Measurements from ENCODE around the gene TSEN15. TPM values are rescaled to one million over a fixed set of nuclear protein-coding genes. Genes with fewer than 3 reads are reported as not detected.

The TSEN15 gene
- total and polyA plus RNA-seq, 9 of the 15 experiments (the other 6 are each of a cell fraction or from before 2014, with no cell fraction given) = 25.6 to 121 (median 91.3) TPM

GRCh38 chr1:184036517-184036949 is 15.0 kb upstream of the TSEN15 start (continued):
- TF ChIP-seq ZSCAN32 (CRISPR knock-in tag; IDR thresholded peaks at IDR 0.05) (no peak; the same call in 1 of the 2 replicates), DNMT1 (IDR thresholded peaks at IDR 0.05) (no peak), HMG20B (CRISPR knock-in tag; IDR thresholded peaks at IDR 0.05) (no peak), ZNF263 (CRISPR knock-in tag; IDR thresholded peaks at IDR 0.05; ENCODE audit: borderline replicate concordance) (no peak), FUS (optimal IDR thresholded peaks at IDR 0.05; ENCODE audit: low read depth, low read length) (no peak), EGR1 (conservative IDR thresholded peaks at IDR 0.05) (no peak; the same call in none of the 2 replicates), RFX1 (IDR thresholded peaks at IDR 0.05) (no peak), CREB1 (IDR thresholded peaks at IDR 0.05) (peak; percentile 42; the same call in 1 of the 2 replicates), CREB1 (CRISPR knock-in tag; IDR thresholded peaks at IDR 0.05) (0 out of 2 replicates have a peak, but pooled peaks have one; percentile 42), PTTG1 (tag; IDR thresholded peaks at IDR 0.05; ENCODE audit: low read depth) (no peak), PRPF4 (IDR thresholded peaks at IDR 0.05; ENCODE audit: insufficient read depth, low read depth, low read length, poor library complexity, severe bottlenecking) (no peak), CEBPB (tag; IDR thresholded peaks at IDR 0.05) (no peak), ZNF282 (CRISPR knock-in tag; IDR thresholded peaks at IDR 0.05) (no peak), KLF6 (CRISPR knock-in tag; IDR thresholded peaks at IDR 0.05; ENCODE audit: borderline replicate concordance) (0 out of 2 replicates have a peak, but pooled peaks have one; percentile 7), ZNF224 (CRISPR knock-in tag; IDR thresholded peaks at IDR 0.05) (no peak), ZNF384 (IDR thresholded peaks at IDR 0.05; ENCODE audit: low read depth, low read length) (no peak), U2AF2 (optimal IDR thresholded peaks at IDR 0.05; ENCODE audit: low read depth, low read length) (no peak), USF2 (CRISPR knock-in tag; IDR thresholded peaks at IDR 0.05) (no peak), POLR3G (IDR thresholded peaks at IDR 0.05; ENCODE audit: extremely low read depth, insufficient read length, insufficient replicate concordance) (no peak), HDAC2 (IDR thresholded peaks at IDR 0.05) (no peak), RB1 (IDR thresholded peaks at IDR 0.05; ENCODE audit: low read depth) (no peak), POLR2B (IDR thresholded peaks at IDR 0.05; ENCODE audit: low read depth, partially characterized antibody) (peak; percentile 54), MXD1 (CRISPR knock-in tag; IDR thresholded peaks at IDR 0.05; ENCODE audit: borderline replicate concordance, poor library complexity, severe bottlenecking) (peak; percentile 4), FOXJ2 (tag; IDR thresholded peaks at IDR 0.05) (no peak), CC2D1A (IDR thresholded peaks at IDR 0.05) (no peak), PREB (CRISPR knock-in tag; IDR thresholded peaks at IDR 0.05) (0 out of 2 replicates have a peak, but pooled peaks have one; percentile 55), TBL1XR1 (IDR thresholded peaks at IDR 0.05; ENCODE audit: low read length in 2 of 2) (no peak), ARID2 (IDR thresholded peaks at IDR 0.05) (no peak), GABPB2 (CRISPR knock-in tag; conservative IDR thresholded peaks at IDR 0.05) (no peak)

All from K562 (cell line).